Femur (tissue), 1 donor: Measurements from ENCODE around the gene SPI1.
"Not testable (repeated sequence)": the region's sequence is repeated elsewhere in the genome, so short reads cannot be mapped to it uniquely, and the experiment has no call there.

ENCODE experiments used
- DNase-seq: peaks from one replicate; pipeline ENCODE4 v3.0.0-alpha.2; 2017

SPI1 gene

GRCh38 chr11:47337229-47337924 is 41.0 kb downstream of the SPI1 start:
- DNase-seq = no peak

GRCh38 chr11:47336595-47336994 is 41.8 kb downstream of the SPI1 start:
- DNase-seq = no peak

GRCh38 chr11:47335733-47336132 is 42.6 kb downstream of the SPI1 start:
- DNase-seq = no peak

- not testable (repeated sequence) for DNase-seq
These were observed 43.5 kb downstream of the SPI1 start for GRCh38 chr11:47334699-47335411.

GRCh38 chr11:47333886-47334443 is 44.4 kb downstream of the SPI1 start:
- no peak for DNase-seq

GRCh38 chr11:47333526-47333845 is 44.9 kb downstream of the SPI1 start:
- DNase-seq = no peak

- DNase-seq = no peak
These were observed 45.4 kb downstream of the SPI1 start for GRCh38 chr11:47332791-47333525.

GRCh38 chr11:47332303-47332711 is 46.0 kb downstream of the SPI1 start:
- no peak for DNase-seq

GRCh38 chr11:47331454-47332302 is 46.7 kb downstream of the SPI1 start:
- DNase-seq = no peak

- peak; percentile 51 for DNase-seq
These were observed 48.1 kb downstream of the SPI1 start for GRCh38 chr11:47329987-47330931.

GRCh38 chr11:47329431-47329986 is 48.8 kb downstream of the SPI1 start:
- DNase-seq = no peak

GRCh38 chr11:47328449-47329390 is 49.6 kb downstream of the SPI1 start:
- no peak for DNase-seq

- no peak for DNase-seq
These were observed 50.4 kb downstream of the SPI1 start for GRCh38 chr11:47327949-47328348.

GRCh38 chr11:47327025-47327424 is 51.3 kb downstream of the SPI1 start:
- no peak for DNase-seq

- DNase-seq = no peak
These were observed 52.1 kb downstream of the SPI1 start for GRCh38 chr11:47326198-47326597.

- no peak for DNase-seq
These were observed 52.9 kb downstream of the SPI1 start for GRCh38 chr11:47325271-47326041.

- DNase-seq = no peak
These were observed 53.8 kb downstream of the SPI1 start for GRCh38 chr11:47324520-47324919.

GRCh38 chr11:47318166-47318565 is 60.2 kb downstream of the SPI1 start:
- no peak for DNase-seq
